Brain microvascular endothelial cell (primary cell): ENCODE data around the gene C11orf21.

ENCODE experiments used
- DNase-seq: peaks from one replicate; pipeline ENCODE4 v3.0.0-alpha.2; 2020
- H3K27ac ChIP-seq: fragments of 250-450 bp; sonication (Bioruptor Pico); 2 replicates; pipeline ENCODE4 v1.5.1; 2020; ENCODE audit warnings: mild to moderate bottlenecking, moderate library complexity
- H3K27me3 ChIP-seq: fragments of 250-450 bp; sonication (Bioruptor Pico); replicated peaks from 2 replicates; pipeline ENCODE4 v1.5.1; 2020; ENCODE audit warnings: mild to moderate bottlenecking
- H3K36me3 ChIP-seq: fragments of 250-450 bp; sonication (Bioruptor Pico); replicated peaks from 2 replicates; pipeline ENCODE4 v1.5.1; 2020; ENCODE audit warnings: mild to moderate bottlenecking
- H3K4me3 ChIP-seq: 2 replicates; pipeline ENCODE4 v1.5.1; 2011; ENCODE audit warnings: low read depth, mild to moderate bottlenecking, control low read depth, low read length, moderate library complexity
- in situ Hi-C: cut with HindIII; loops from 2 replicates; pipeline ENCODE4 v1.10.0; 2017; ENCODE audit warnings: low sequenced_read_pairs, low pct_ligation_motif_present
- TF ChIP-seq, protein P1 (sequence below): IDR thresholded peaks from 2 replicates; pipeline ENCODE4 v1.5.1; 2011; ENCODE audit warnings: low read depth, mild to moderate bottlenecking, moderate library complexity, low read length, control low read depth, inconsistent platforms; ENCODE audit errors: missing control alignments

Gene C11orf21

DNA sequence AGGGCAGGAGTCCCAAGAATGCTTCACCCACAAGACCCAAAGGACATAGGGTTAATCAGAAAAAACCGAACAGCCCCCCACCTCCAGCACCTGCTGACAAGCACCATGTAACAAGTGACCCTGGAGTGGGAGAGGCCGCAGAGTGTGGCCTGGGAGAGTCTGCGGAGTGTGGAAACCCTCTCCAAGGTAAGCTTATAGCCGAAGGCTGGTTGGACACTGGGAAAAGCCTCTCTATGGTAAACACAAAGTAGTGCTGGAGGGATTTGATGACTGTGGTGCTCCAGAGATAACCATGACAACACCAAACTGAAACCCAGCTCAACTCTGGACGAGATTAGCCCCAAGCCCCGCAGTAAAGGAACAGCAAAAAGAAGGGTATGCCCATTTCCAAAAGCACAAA, 50.6 kb downstream of the C11orf21 start:
- Histone ChIP-seq H3K36me3 (no peaks in the 10 kb centered on the region), H3K4me3 (no peak overlapping the region), H3K27me3 (peaks cover under 1% of the 10 kb centered on the region), H3K27ac (no peak overlapping the region)
- TF ChIP-seq, protein P1, sequence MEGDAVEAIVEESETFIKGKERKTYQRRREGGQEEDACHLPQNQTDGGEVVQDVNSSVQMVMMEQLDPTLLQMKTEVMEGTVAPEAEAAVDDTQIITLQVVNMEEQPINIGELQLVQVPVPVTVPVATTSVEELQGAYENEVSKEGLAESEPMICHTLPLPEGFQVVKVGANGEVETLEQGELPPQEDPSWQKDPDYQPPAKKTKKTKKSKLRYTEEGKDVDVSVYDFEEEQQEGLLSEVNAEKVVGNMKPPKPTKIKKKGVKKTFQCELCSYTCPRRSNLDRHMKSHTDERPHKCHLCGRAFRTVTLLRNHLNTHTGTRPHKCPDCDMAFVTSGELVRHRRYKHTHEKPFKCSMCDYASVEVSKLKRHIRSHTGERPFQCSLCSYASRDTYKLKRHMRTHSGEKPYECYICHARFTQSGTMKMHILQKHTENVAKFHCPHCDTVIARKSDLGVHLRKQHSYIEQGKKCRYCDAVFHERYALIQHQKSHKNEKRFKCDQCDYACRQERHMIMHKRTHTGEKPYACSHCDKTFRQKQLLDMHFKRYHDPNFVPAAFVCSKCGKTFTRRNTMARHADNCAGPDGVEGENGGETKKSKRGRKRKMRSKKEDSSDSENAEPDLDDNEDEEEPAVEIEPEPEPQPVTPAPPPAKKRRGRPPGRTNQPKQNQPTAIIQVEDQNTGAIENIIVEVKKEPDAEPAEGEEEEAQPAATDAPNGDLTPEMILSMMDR = no peak
- in situ Hi-C loops = no loop called here
- DNase-seq = no peak

DNA sequence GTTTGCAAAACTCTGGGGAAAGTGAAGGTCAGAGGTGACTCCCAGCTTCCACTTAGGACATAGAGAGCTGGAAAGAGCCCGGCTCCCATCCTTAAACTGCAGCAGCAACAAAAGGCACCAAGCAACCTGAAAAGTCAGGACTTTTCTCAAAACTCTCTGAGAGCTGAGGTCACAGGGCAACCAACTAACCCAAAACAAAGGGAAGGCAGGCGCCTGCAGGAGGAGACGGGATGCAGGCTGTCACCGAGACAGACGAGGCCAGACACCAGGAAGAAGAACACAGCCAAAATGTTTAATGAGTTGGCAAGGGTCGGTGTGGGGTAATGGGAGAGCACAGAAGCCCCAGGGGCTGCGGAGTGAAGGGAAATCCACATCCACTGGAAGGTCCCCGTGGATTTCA, 51.2 kb downstream of the C11orf21 start:
- no peaks in the 10 kb centered on the region for H3K36me3 ChIP-seq
- DNase-seq = no peak
- peaks cover 4% of the 10 kb centered on the region for H3K27me3 ChIP-seq
- no peak overlapping the region for H3K4me3 ChIP-seq
- in situ Hi-C loops = no loop called here
- no peak overlapping the region for H3K27ac ChIP-seq
- TF ChIP-seq, protein P1 = no peak

DNA sequence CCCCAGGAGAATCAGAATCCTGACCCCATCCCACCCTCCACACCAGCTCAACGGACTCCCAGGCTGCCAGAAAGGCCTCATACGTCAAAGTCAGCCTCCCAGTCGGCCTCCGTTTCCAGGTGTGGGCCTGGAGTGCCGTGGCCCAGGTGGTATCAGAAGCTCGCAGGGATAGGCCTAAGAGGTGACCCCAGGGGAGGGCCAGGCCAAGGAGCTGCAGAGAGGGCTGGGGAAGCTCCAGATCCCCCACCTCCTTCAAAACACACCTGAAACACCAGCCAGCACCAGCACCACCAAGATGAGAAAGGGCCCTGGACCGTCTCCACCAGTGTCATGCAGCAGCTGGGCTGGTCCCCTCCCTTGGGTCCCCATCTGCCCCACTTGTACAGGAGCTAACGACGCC, 51.7 kb downstream of the C11orf21 start:
- in situ Hi-C loops = no loop called here
- DNase-seq = no peak
- Histone ChIP-seq H3K36me3 (no peaks in the 10 kb centered on the region), H3K27ac (no peak overlapping the region), H3K4me3 (no peak overlapping the region), H3K27me3 (peaks cover 6% of the 10 kb centered on the region)
- TF ChIP-seq, protein P1 = no peak

DNA sequence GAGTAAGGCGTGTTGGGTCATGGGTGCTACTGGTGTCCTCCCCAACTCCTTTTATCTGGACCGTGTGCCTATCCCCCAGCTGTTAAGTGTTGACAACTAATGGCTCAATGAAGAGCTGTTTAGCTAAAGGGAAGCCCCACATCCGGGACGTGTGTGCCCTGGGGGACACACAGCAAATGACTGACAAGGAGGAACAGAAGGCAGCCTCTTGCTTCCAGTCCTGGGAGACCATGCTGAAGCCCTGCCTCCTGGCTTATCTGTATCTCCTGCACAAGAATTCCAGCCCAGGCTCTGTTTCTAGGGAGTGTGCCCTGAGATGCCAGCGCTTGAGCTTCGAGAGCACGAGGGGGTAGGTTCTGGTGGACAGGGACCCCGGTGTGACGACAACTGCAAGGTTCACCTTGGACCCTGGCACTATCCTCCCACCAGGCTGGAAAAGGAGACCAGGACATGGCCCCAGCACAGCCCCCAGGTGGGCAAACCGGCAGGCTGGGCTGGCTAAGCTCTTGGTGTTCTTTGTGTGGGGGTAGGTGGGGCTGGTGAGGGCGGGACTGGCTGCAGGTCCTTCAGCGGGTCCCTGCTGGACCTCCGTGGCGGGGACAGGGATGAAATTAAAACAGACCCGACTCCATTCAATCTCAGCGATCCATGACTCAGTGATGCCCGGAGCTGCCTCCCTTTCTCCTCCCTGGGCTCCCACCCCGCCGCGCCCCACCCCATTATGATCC, 52.4 kb downstream of the C11orf21 start:
- Histone ChIP-seq H3K27me3 (peaks cover 6% of the 10 kb centered on the region), H3K27ac (no peak overlapping the region), H3K36me3 (no peaks in the 10 kb centered on the region), H3K4me3 (no peak overlapping the region)
- DNase-seq = no peak
- in situ Hi-C loops = no loop called here
- TF ChIP-seq, protein P1 = no peak

GRCh38 chr11:2248762-2249161, 53.0 kb downstream of the C11orf21 start:
- Histone ChIP-seq H3K36me3 (no peaks in the 10 kb centered on the region), H3K27ac (no peak overlapping the region), H3K4me3 (no peak overlapping the region), H3K27me3 (peaks cover 6% of the 10 kb centered on the region)
- DNase-seq = no peak
- TF ChIP-seq, protein P1 = no peak
- in situ Hi-C loops = no loop called here

- Histone ChIP-seq H3K4me3 (no peak overlapping the region), H3K36me3 (no peaks in the 10 kb centered on the region), H3K27me3 (peaks cover 6% of the 10 kb centered on the region), H3K27ac (no peak overlapping the region)
- no peak for DNase-seq
- in situ Hi-C loops = no loop called here
- TF ChIP-seq, protein P1 = no peak
These were observed 53.5 kb downstream of the C11orf21 start for GRCh38 chr11:2248242-2248641.
